Measurements from ENCODE around the gene CIZ1.
"Not testable (repeated sequence)": the region's sequence is repeated elsewhere in the genome, so short reads cannot be mapped to it uniquely, and the experiment has no call there.

The CIZ1 gene

GRCh38 chr9:128181480-128181879 lies 9.9 kb downstream of the CIZ1 start:
- not testable (repeated sequence) for H3K27me3 ChIP-seq (ENCODE audit: control insufficient read depth, insufficient read depth, low read length); H3K9me3 ChIP-seq (replicated peaks; ENCODE audit: low read length); H3K9ac ChIP-seq (ENCODE audit: low read depth, low read length); H3K4me1 ChIP-seq (ENCODE audit: control insufficient read depth, insufficient read depth, low read length); H3K4me3 ChIP-seq (ENCODE audit: low read length); H3K4me2 ChIP-seq (ENCODE audit: low read length)
- peaks cover 60% of the 10 kb centered on the region for H3K36me3 ChIP-seq (ENCODE audit: insufficient read depth, low read length)

GRCh38 chr9:128180447-128180846 lies 10.9 kb downstream of the CIZ1 start:
- Histone ChIP-seq H3K27me3 (ENCODE audit: control insufficient read depth, insufficient read depth, low read length) (no peaks in the 10 kb centered on the region), H3K9ac (ENCODE audit: low read depth, low read length) (no peak overlapping the region), H3K9me3 (replicated peaks; ENCODE audit: low read length) (no peaks in the 10 kb centered on the region), H3K4me3 (ENCODE audit: low read length) (no peak overlapping the region), H3K36me3 (ENCODE audit: insufficient read depth, low read length) (peaks cover 61% of the 10 kb centered on the region), H3K4me2 (ENCODE audit: low read length) (no peak overlapping the region), H3K4me1 (ENCODE audit: control insufficient read depth, insufficient read depth, low read length) (peaks cover 2% of the 10 kb centered on the region)

GRCh38 chr9:128180001-128180400 lies 11.4 kb downstream of the CIZ1 start:
- no peak overlapping the region for H3K9ac ChIP-seq (ENCODE audit: low read depth, low read length)
- H3K27me3 ChIP-seq (ENCODE audit: control insufficient read depth, insufficient read depth, low read length) = no peaks in the 10 kb centered on the region
- H3K4me2 ChIP-seq (ENCODE audit: low read length) = no peak overlapping the region
- peaks cover 4% of the 10 kb centered on the region for H3K4me1 ChIP-seq (ENCODE audit: control insufficient read depth, insufficient read depth, low read length)
- H3K36me3 ChIP-seq (ENCODE audit: insufficient read depth, low read length) = peaks cover 61% of the 10 kb centered on the region
- H3K9me3 ChIP-seq (replicated peaks; ENCODE audit: low read length) = no peaks in the 10 kb centered on the region
- H3K4me3 ChIP-seq (ENCODE audit: low read length) = no peak overlapping the region

GRCh38 chr9:128178806-128179431 lies 12.5 kb downstream of the CIZ1 start:
- Histone ChIP-seq H3K9me3 (replicated peaks; ENCODE audit: low read length) (no peaks in the 10 kb centered on the region), H3K4me3 (ENCODE audit: low read length) (no peak overlapping the region), H3K9ac (ENCODE audit: low read depth, low read length) (no peak overlapping the region), H3K4me1 (ENCODE audit: control insufficient read depth, insufficient read depth, low read length) (peaks cover 4% of the 10 kb centered on the region), H3K27me3 (ENCODE audit: control insufficient read depth, insufficient read depth, low read length) (no peaks in the 10 kb centered on the region), H3K4me2 (ENCODE audit: low read length) (no peak overlapping the region), H3K36me3 (ENCODE audit: insufficient read depth, low read length) (peaks cover 68% of the 10 kb centered on the region)

GRCh38 chr9:128175726-128176125 lies 15.6 kb downstream of the CIZ1 start:
- Histone ChIP-seq H3K4me3 (ENCODE audit: low read length) (no peak overlapping the region), H3K9ac (ENCODE audit: low read depth, low read length) (no peak overlapping the region), H3K9me3 (replicated peaks; ENCODE audit: low read length) (no peaks in the 10 kb centered on the region), H3K4me1 (ENCODE audit: control insufficient read depth, insufficient read depth, low read length) (peaks cover 4% of the 10 kb centered on the region), H3K27me3 (ENCODE audit: control insufficient read depth, insufficient read depth, low read length) (no peaks in the 10 kb centered on the region), H3K36me3 (ENCODE audit: insufficient read depth, low read length) (peaks cover 55% of the 10 kb centered on the region), H3K4me2 (ENCODE audit: low read length) (no peak overlapping the region)

GRCh38 chr9:128175102-128175563 lies 16.2 kb downstream of the CIZ1 start:
- Histone ChIP-seq H3K4me2 (ENCODE audit: low read length) (no peak overlapping the region), H3K9me3 (replicated peaks; ENCODE audit: low read length) (no peaks in the 10 kb centered on the region), H3K4me1 (ENCODE audit: control insufficient read depth, insufficient read depth, low read length) (peaks cover 4% of the 10 kb centered on the region), H3K36me3 (ENCODE audit: insufficient read depth, low read length) (peaks cover 51% of the 10 kb centered on the region), H3K27me3 (ENCODE audit: control insufficient read depth, insufficient read depth, low read length) (no peaks in the 10 kb centered on the region), H3K4me3 (ENCODE audit: low read length) (no peak overlapping the region), H3K9ac (ENCODE audit: low read depth, low read length) (no peak overlapping the region)

GRCh38 chr9:128174062-128174461 lies 17.3 kb downstream of the CIZ1 start:
- peaks cover 54% of the 10 kb centered on the region for H3K36me3 ChIP-seq (ENCODE audit: insufficient read depth, low read length)
- H3K9ac ChIP-seq (ENCODE audit: low read depth, low read length) = no peak overlapping the region
- H3K4me1 ChIP-seq (ENCODE audit: control insufficient read depth, insufficient read depth, low read length) = peaks cover 4% of the 10 kb centered on the region
- no peaks in the 10 kb centered on the region for H3K27me3 ChIP-seq (ENCODE audit: control insufficient read depth, insufficient read depth, low read length)
- no peaks in the 10 kb centered on the region for H3K9me3 ChIP-seq (replicated peaks; ENCODE audit: low read length)
- no peak overlapping the region for H3K4me2 ChIP-seq (ENCODE audit: low read length)
- no peak overlapping the region for H3K4me3 ChIP-seq (ENCODE audit: low read length)

- no peaks in the 10 kb centered on the region for H3K4me1 ChIP-seq (ENCODE audit: control insufficient read depth, insufficient read depth, low read length)
- H3K9ac ChIP-seq (ENCODE audit: low read depth, low read length) = no peak overlapping the region
- H3K4me3 ChIP-seq (ENCODE audit: low read length) = no peak overlapping the region
- H3K4me2 ChIP-seq (ENCODE audit: low read length) = no peak overlapping the region
- H3K9me3 ChIP-seq (replicated peaks; ENCODE audit: low read length) = no peaks in the 10 kb centered on the region
- H3K36me3 ChIP-seq (ENCODE audit: insufficient read depth, low read length) = peaks cover 50% of the 10 kb centered on the region
- no peaks in the 10 kb centered on the region for H3K27me3 ChIP-seq (ENCODE audit: control insufficient read depth, insufficient read depth, low read length)
Observed at GRCh38 chr9:128169925-128170324, 21.4 kb downstream of the CIZ1 start.

- Histone ChIP-seq H3K4me3 (ENCODE audit: low read length) (no peak overlapping the region), H3K4me2 (ENCODE audit: low read length) (no peak overlapping the region), H3K27me3 (ENCODE audit: control insufficient read depth, insufficient read depth, low read length) (no peaks in the 10 kb centered on the region), H3K9me3 (replicated peaks; ENCODE audit: low read length) (no peaks in the 10 kb centered on the region), H3K36me3 (ENCODE audit: insufficient read depth, low read length) (peaks cover 52% of the 10 kb centered on the region), H3K4me1 (ENCODE audit: control insufficient read depth, insufficient read depth, low read length) (peaks cover 3% of the 10 kb centered on the region), H3K9ac (ENCODE audit: low read depth, low read length) (no peak overlapping the region)
Observed at GRCh38 chr9:128169492-128169891, 21.9 kb downstream of the CIZ1 start.

GRCh38 chr9:128168731-128169308 lies 22.6 kb downstream of the CIZ1 start:
- H3K4me2 ChIP-seq (ENCODE audit: low read length) = no peak overlapping the region
- H3K9me3 ChIP-seq (replicated peaks; ENCODE audit: low read length) = no peaks in the 10 kb centered on the region
- H3K9ac ChIP-seq (ENCODE audit: low read depth, low read length) = no peak overlapping the region
- no peak overlapping the region for H3K4me3 ChIP-seq (ENCODE audit: low read length)
- H3K4me1 ChIP-seq (ENCODE audit: control insufficient read depth, insufficient read depth, low read length) = peaks cover 8% of the 10 kb centered on the region
- peaks cover 55% of the 10 kb centered on the region for H3K36me3 ChIP-seq (ENCODE audit: insufficient read depth, low read length)
- no peaks in the 10 kb centered on the region for H3K27me3 ChIP-seq (ENCODE audit: control insufficient read depth, insufficient read depth, low read length)

- Histone ChIP-seq H3K4me2 (ENCODE audit: low read length) (no peak overlapping the region), H3K4me1 (ENCODE audit: control insufficient read depth, insufficient read depth, low read length) (peaks cover 14% of the 10 kb centered on the region), H3K36me3 (ENCODE audit: insufficient read depth, low read length) (peaks cover 69% of the 10 kb centered on the region), H3K9ac (ENCODE audit: low read depth, low read length) (no peak overlapping the region), H3K27me3 (ENCODE audit: control insufficient read depth, insufficient read depth, low read length) (no peaks in the 10 kb centered on the region), H3K9me3 (replicated peaks; ENCODE audit: low read length) (no peaks in the 10 kb centered on the region), H3K4me3 (ENCODE audit: low read length) (no peak overlapping the region)
Observed at GRCh38 chr9:128167209-128167608, 24.2 kb downstream of the CIZ1 start.

- no peak overlapping the region for H3K4me3 ChIP-seq (ENCODE audit: low read length)
- H3K4me1 ChIP-seq (ENCODE audit: control insufficient read depth, insufficient read depth, low read length) = peaks cover 23% of the 10 kb centered on the region
- H3K9me3 ChIP-seq (replicated peaks; ENCODE audit: low read length) = no peaks in the 10 kb centered on the region
- peaks cover 69% of the 10 kb centered on the region for H3K36me3 ChIP-seq (ENCODE audit: insufficient read depth, low read length)
- no peak overlapping the region for H3K9ac ChIP-seq (ENCODE audit: low read depth, low read length)
- H3K4me2 ChIP-seq (ENCODE audit: low read length) = no peak overlapping the region
- no peaks in the 10 kb centered on the region for H3K27me3 ChIP-seq (ENCODE audit: control insufficient read depth, insufficient read depth, low read length)
Observed at GRCh38 chr9:128166169-128166568, 25.2 kb downstream of the CIZ1 start.

Measured in skeletal muscle satellite cell (primary cell).